ENCODE results near the gene CCDC82. TPM values are rescaled to one million over a fixed set of nuclear protein-coding genes. Genes with fewer than 3 reads are reported as not detected.
A peak's percentile ranks its signal among the peaks of the same experiment; 100 is the strongest.

Gene CCDC82
- total RNA-seq, 1 experiment from 2014 or later, result 25.3 TPM

DNA sequence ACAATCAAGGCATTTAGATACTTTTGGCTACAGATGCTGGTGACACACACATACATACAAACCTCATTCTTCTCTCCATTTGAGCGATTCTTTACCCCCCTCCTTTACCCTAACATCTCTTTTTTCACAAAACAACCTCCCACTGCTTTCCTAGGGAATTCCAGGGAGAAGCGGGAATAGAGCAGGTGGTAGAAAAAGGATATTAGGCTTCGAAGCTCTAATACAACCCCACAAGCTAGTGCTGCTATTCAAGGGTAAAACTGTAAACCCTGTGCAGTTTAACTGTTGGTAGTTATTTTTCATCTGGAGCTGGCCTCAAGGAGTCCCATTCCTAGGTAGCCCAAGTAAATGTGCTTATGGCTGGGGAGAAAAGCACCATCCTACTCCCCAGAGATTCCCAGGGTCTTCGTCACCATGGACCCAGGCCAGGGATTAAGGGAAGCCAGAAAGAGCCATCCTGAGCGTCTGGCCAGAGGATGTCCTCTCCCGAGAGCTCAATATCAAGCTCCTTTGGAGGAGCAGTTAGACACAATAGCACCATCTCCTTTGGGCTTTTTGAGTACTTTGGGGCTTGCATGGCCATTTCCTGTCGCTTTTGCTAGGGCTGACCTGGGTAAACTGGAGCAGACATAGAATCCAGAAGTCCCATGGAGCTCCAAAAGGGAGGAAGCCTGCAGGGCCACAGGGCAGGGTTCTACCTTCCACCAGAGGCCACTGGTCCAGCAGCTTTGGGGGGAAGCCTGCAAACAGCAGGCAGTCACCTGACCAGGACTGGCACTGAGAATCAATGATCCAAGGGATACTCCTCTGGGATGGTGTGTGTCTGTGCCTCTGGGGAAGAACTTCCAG lies 49.8 kb downstream of the CCDC82 start:
- H3K27ac ChIP-seq (ENCODE audit: low read length), result peak overlapping the region; percentile 62
- BruUV-seq (replicated peaks), result no TSS peak
- ChIA-PET CTCF (interaction anchor here (1.5 kb wide), 1 partner anchor 33 kb away, joined by 4 read pairs; no protein-coding TSS in a partner anchor), POLR2A (interaction anchor here (0.5 to 0.6 kb wide), 2 partner anchors 86 to 1273 kb away, joined by 3 read pairs; partner anchors contain the start of gene SRSF8)
- H3K36me3 ChIP-seq (ENCODE audit: control insufficient read depth, insufficient read depth, low read length), result no peaks in the 10 kb centered on the region
- H3K4me3 ChIP-seq (ENCODE audit: low read depth in 2 of 2, low read length in 2 of 2), result peak overlapping the region; percentile 4 to 34; a peak in 2 of 4 replicates
- no peaks in the 10 kb centered on the region for H3K27me3 ChIP-seq (ENCODE audit: control insufficient read depth, insufficient read depth, low read length)
- in situ Hi-C loops (cut with HindIII; ENCODE audit: low pct_unique_long_range_greater_than_20kb, low sequenced_read_pairs), result loop anchor here (10.0 kb wide), 1 partner anchor 275 kb away; no protein-coding TSS in a partner anchor
- intact Hi-C loops (cut with micrococcal nuclease; ENCODE audit: unreplicated experiment), result loop anchor here (5.0 to 10.0 kb wide), 3 partner anchors 98 to 503 kb away; partner anchors contain the start of gene MTMR2
- no peak for DNase-seq (ENCODE audit: low read depth, low spot score)
- H3K9me3 ChIP-seq (ENCODE audit: control insufficient read depth, insufficient read depth, low read depth, low read length), result no peaks in the 10 kb centered on the region
- H3K4me1 ChIP-seq (ENCODE audit: control insufficient read depth, insufficient read depth, low read length), result peaks cover 38% of the 10 kb centered on the region
- TF ChIP-seq, protein P1, sequence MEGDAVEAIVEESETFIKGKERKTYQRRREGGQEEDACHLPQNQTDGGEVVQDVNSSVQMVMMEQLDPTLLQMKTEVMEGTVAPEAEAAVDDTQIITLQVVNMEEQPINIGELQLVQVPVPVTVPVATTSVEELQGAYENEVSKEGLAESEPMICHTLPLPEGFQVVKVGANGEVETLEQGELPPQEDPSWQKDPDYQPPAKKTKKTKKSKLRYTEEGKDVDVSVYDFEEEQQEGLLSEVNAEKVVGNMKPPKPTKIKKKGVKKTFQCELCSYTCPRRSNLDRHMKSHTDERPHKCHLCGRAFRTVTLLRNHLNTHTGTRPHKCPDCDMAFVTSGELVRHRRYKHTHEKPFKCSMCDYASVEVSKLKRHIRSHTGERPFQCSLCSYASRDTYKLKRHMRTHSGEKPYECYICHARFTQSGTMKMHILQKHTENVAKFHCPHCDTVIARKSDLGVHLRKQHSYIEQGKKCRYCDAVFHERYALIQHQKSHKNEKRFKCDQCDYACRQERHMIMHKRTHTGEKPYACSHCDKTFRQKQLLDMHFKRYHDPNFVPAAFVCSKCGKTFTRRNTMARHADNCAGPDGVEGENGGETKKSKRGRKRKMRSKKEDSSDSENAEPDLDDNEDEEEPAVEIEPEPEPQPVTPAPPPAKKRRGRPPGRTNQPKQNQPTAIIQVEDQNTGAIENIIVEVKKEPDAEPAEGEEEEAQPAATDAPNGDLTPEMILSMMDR (IDR thresholded peaks at IDR 0.05), result no peak
- TF ChIP-seq SIN3A (IDR thresholded peaks at IDR 0.05; ENCODE audit: borderline replicate concordance, insufficient read depth, low read depth, low read length), result no peak
- no peak for TF ChIP-seq TCF7L2 (IDR thresholded peaks at IDR 0.05; ENCODE audit: low read depth, low read length)
- TF ChIP-seq, protein P2, sequence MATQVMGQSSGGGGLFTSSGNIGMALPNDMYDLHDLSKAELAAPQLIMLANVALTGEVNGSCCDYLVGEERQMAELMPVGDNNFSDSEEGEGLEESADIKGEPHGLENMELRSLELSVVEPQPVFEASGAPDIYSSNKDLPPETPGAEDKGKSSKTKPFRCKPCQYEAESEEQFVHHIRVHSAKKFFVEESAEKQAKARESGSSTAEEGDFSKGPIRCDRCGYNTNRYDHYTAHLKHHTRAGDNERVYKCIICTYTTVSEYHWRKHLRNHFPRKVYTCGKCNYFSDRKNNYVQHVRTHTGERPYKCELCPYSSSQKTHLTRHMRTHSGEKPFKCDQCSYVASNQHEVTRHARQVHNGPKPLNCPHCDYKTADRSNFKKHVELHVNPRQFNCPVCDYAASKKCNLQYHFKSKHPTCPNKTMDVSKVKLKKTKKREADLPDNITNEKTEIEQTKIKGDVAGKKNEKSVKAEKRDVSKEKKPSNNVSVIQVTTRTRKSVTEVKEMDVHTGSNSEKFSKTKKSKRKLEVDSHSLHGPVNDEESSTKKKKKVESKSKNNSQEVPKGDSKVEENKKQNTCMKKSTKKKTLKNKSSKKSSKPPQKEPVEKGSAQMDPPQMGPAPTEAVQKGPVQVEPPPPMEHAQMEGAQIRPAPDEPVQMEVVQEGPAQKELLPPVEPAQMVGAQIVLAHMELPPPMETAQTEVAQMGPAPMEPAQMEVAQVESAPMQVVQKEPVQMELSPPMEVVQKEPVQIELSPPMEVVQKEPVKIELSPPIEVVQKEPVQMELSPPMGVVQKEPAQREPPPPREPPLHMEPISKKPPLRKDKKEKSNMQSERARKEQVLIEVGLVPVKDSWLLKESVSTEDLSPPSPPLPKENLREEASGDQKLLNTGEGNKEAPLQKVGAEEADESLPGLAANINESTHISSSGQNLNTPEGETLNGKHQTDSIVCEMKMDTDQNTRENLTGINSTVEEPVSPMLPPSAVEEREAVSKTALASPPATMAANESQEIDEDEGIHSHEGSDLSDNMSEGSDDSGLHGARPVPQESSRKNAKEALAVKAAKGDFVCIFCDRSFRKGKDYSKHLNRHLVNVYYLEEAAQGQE (IDR thresholded peaks at IDR 0.05; ENCODE audit: insufficient read depth in 1 of 2, low read depth in 2 of 2, low read length in 1 of 2), result no peak
- TF ChIP-seq POLR2AphosphoS5 (IDR thresholded peaks at IDR 0.05; ENCODE audit: low read depth, low read length), result no peak
- no peak for ATAC-seq

DNA sequence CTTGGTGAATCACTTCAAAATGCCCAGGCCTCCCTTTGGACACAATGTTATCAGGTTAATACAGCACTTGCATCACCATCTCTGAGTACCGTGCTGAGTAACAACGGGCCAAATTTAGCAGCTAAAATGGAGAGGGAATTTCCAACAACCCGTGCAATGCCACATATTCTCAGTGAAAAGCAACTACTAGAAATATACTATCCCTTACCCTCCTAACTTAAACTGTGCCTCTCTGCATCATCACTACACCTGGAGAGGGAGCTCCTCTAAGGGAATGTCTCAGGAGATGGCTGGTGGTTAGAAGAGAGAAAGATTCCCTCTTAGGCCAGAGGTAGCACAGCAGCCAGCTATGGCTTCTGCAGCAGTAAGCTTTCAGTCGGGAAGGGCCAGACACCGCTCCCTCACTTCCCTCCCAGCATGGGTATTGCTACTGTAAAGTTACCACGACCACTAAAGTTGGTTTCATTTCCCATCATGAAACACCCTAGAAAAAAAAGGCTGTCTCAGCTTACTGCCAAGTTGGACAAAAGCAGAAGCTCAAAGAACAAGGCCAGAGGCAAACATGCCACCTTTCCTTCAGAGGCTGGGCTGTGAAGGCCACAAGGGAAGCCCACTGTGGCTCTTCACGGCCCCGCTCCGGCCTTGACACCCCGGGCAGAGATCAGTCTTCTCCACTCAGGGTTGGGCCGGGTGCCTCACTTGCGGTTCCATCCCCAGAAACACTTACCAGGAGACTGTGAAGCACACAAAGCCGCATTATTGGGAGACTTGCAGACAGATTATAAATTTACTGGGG lies 50.6 kb downstream of the CCDC82 start:
- H3K4me3 ChIP-seq (ENCODE audit: low read depth in 2 of 2, low read length in 2 of 2), result peak overlapping the region; percentile 4 to 34; a peak in 3 of 4 replicates

More for the DNA sequence above, 50.6 kb downstream of the CCDC82 start:
- ATAC-seq (no peak), DNase-seq (ENCODE audit: low read depth, low spot score) (no peak)
- TF ChIP-seq SIN3A (IDR thresholded peaks at IDR 0.05; ENCODE audit: borderline replicate concordance, insufficient read depth, low read depth, low read length) (no peak), TCF7L2 (IDR thresholded peaks at IDR 0.05; ENCODE audit: low read depth, low read length) (no peak), POLR2AphosphoS5 (IDR thresholded peaks at IDR 0.05; ENCODE audit: low read depth, low read length) (no peak)
- TF ChIP-seq, protein P1 (IDR thresholded peaks at IDR 0.05), result peak; percentile 29
- TF ChIP-seq, protein P2 (IDR thresholded peaks at IDR 0.05; ENCODE audit: insufficient read depth in 1 of 2, low read depth in 2 of 2, low read length in 1 of 2), result no peak
- ChIA-PET POLR2A (no interaction called here), CTCF (interaction anchor here (0.7 to 1.5 kb wide), 2 partner anchors 33 to 184 kb away, joined by 4 read pairs; no protein-coding TSS in a partner anchor)
- in situ Hi-C loops (cut with HindIII; ENCODE audit: low pct_unique_long_range_greater_than_20kb, low sequenced_read_pairs) (loop anchor here (10.0 kb wide), 1 partner anchor 274 kb away; no protein-coding TSS in a partner anchor), intact Hi-C loops (cut with micrococcal nuclease; ENCODE audit: unreplicated experiment) (no loop called here)
- Histone ChIP-seq H3K27ac (ENCODE audit: low read length) (peak overlapping the region; percentile 62), H3K27me3 (ENCODE audit: control insufficient read depth, insufficient read depth, low read length) (no peaks in the 10 kb centered on the region), H3K36me3 (ENCODE audit: control insufficient read depth, insufficient read depth, low read length) (no peaks in the 10 kb centered on the region), H3K9me3 (ENCODE audit: control insufficient read depth, insufficient read depth, low read depth, low read length) (no peaks in the 10 kb centered on the region), H3K4me1 (ENCODE audit: control insufficient read depth, insufficient read depth, low read length) (peaks cover 38% of the 10 kb centered on the region)
- no TSS peak for BruUV-seq (replicated peaks)

Measured in Panc1 (cell line).